Measurements from ENCODE around the gene NXPH4. TPM values are rescaled to one million over a fixed set of nuclear protein-coding genes. Genes with fewer than 3 reads are reported as not detected.

The NXPH4 gene
- total RNA-seq, 1 donor from 2014 or later, result not detected

DNA sequence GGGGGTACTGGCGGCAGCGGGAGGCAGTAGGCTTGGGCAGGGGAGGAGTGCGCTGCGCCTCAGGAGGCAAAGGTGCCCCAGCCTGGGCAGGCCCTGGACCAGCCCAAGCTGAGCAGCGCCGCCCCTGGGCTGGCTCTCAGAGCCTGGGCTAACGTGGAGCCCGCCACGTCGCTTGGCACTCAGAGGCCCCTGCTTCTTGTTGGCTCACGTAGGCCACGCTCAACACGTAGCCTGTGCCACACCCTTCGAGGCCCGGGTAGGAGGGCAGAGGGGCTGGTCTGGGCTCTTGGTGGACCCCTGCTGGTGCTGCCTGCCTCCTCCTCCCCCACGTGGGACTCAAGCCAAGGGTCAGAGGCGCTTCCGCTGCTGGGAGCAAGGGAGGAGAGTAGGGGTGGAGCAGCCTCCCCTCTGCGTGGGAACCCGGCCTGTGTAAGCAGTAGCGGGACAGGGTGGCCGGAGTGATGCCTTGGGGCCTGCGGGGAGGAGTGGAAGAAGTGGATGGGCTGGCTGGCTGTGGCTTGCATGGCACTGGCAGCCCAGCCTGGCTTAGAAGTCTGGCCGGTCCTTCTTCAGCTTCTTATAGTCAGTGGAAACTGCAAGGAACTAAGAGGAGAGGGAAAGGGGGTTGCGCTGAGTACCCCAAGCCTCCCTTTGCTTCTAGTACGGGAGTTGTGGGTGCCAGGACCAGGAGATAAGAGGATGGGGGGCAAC, 18.6 kb downstream of the NXPH4 start:
- no peak overlapping the region for H3K4me3 ChIP-seq
- TF ChIP-seq, protein P1, sequence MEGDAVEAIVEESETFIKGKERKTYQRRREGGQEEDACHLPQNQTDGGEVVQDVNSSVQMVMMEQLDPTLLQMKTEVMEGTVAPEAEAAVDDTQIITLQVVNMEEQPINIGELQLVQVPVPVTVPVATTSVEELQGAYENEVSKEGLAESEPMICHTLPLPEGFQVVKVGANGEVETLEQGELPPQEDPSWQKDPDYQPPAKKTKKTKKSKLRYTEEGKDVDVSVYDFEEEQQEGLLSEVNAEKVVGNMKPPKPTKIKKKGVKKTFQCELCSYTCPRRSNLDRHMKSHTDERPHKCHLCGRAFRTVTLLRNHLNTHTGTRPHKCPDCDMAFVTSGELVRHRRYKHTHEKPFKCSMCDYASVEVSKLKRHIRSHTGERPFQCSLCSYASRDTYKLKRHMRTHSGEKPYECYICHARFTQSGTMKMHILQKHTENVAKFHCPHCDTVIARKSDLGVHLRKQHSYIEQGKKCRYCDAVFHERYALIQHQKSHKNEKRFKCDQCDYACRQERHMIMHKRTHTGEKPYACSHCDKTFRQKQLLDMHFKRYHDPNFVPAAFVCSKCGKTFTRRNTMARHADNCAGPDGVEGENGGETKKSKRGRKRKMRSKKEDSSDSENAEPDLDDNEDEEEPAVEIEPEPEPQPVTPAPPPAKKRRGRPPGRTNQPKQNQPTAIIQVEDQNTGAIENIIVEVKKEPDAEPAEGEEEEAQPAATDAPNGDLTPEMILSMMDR (IDR thresholded peaks at IDR 0.05), result no peak
- H3K36me3 ChIP-seq, result peaks cover 35% of the 10 kb centered on the region
- peaks cover 37% of the 10 kb centered on the region for H3K27me3 ChIP-seq
- H3K27ac ChIP-seq, result no peak overlapping the region
- no peaks in the 10 kb centered on the region for H3K9me3 ChIP-seq
- no peak for DNase-seq
- no peak for ATAC-seq
- H3K4me1 ChIP-seq, result peaks cover 37% of the 10 kb centered on the region
- intact Hi-C loops (cut with DNase I), result no loop called here

DNA sequence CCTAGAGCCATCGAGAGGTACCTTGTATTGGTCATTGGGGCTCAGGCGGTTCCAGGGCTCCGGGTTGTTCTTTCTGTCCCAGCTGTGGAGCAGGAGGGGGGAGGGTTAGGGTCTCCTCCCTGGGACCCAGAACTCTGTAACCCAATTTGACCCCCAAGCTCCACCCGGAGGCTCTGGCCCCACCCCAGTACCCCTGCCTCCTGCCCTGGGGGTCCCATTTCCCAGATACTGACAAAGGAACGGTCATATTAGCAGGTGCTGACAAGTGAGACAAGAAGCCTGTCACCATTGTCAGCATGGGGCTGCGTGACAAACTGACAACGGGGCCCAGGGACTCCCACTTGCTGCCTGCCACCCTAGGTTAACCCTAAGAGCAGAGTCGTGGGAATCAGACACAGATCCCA, 19.1 kb downstream of the NXPH4 start:
- Histone ChIP-seq H3K4me3 (peak overlapping the region; percentile 19), H3K36me3 (peaks cover 35% of the 10 kb centered on the region), H3K27me3 (peaks cover 42% of the 10 kb centered on the region), H3K27ac (no peak overlapping the region), H3K4me1 (peaks cover 37% of the 10 kb centered on the region), H3K9me3 (no peaks in the 10 kb centered on the region)
- intact Hi-C loops (cut with DNase I), result no loop called here
- DNase-seq, result no peak
- TF ChIP-seq, protein P1 (IDR thresholded peaks at IDR 0.05), result no peak
- no peak for ATAC-seq

DNA sequence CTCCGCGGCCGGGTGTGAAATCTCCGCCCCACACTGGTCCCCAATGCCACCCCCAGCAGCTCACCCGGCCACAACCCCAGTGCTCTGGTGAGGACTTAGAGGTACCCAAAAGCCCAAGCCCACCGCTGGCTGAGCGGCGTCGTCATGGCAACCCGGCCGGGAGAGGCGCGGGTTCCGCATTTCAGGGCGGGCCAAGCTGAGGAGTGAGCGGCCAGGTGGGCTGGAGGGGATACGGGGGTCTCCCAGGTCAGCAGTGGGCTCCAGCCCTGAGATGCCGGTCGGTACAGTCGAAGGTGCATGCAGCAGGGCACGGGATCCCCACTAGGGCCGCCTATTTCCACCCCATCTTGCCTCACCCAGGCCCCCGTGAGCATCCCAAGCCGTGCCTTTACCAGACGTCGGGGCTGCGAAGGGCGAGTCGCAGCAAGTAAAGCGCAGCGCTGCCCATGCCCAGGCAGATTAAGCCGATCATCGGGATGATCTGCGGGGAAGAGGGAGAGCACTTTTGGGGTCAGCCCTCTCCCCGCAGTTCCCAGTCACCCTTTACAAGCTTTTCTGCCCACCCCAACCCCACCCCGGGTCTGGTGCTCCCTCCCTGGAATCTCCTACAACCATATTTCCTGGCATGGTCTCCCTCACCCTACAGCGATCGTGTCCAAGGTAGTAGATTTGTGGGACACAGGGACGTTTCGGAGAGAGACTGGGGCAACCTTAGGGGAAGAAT, 19.8 kb downstream of the NXPH4 start:
- Histone ChIP-seq H3K4me1 (peaks cover 37% of the 10 kb centered on the region), H3K4me3 (peak overlapping the region; percentile 19), H3K27me3 (peaks cover 48% of the 10 kb centered on the region), H3K27ac (peak overlapping the region; percentile 6), H3K9me3 (no peaks in the 10 kb centered on the region), H3K36me3 (peaks cover 34% of the 10 kb centered on the region)
- intact Hi-C loops (cut with DNase I), result no loop called here
- no peak for ATAC-seq
- TF ChIP-seq, protein P1 (IDR thresholded peaks at IDR 0.05), result no peak
- no peak for DNase-seq

DNA sequence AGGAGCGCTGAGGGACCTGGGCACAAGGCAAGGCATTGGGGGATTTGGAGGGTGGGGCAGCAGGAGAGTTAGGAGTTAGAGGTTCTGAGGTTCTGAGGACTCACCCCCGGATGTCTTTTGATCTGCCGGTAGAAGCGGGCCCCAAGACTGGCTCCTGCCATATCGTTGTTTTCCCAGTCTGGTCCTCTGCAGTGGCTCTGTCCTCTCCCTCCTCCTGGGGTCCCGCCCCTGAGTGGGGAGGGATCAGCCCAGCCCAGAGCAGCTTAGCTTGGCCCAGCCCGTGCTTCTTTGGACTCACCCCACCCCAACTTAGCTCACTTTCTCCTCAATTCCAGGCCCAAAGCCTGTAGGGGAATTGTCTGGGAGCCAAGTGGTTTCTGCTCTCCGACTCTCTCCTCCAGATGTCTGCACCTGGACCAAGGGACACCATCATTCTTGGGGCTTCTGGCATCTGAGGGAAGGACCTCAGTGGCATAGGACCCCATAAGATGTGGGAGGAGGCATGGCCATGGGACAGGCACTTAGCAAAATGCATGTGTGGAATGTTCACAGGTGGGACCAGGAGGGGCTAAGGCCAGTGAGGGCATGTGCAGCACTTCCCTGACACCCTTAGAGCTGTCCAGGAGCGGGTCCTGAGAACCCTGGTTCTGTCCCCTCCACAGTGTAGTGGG, 20.5 kb downstream of the NXPH4 start:
- peaks cover 27% of the 10 kb centered on the region for H3K36me3 ChIP-seq
- peak overlapping the region; percentile 6 for H3K27ac ChIP-seq
- no peaks in the 10 kb centered on the region for H3K9me3 ChIP-seq
- DNase-seq (no peak), ATAC-seq (no peak)
- TF ChIP-seq, protein P1 (IDR thresholded peaks at IDR 0.05), result no peak
- H3K4me1 ChIP-seq, result peaks cover 42% of the 10 kb centered on the region
- no peak overlapping the region for H3K4me3 ChIP-seq
- intact Hi-C loops (cut with DNase I), result no loop called here
- peaks cover 55% of the 10 kb centered on the region for H3K27me3 ChIP-seq

DNA sequence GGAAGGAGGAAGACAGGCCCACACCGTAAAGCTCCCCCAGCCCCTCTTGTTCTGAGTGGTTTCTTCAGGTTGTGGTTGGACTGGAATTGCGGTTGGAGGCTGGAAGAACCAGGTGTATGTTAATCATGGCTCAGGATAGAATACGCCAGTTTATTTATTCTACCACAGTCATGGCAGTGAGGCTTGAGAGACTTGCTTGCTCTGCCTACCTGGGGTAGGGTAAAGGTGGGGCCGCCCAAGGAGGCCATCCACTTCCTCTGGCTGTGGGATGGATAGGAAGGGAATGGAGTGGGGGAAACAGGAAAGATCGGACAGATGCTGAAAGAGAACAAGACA, 21.0 kb downstream of the NXPH4 start:
- intact Hi-C loops (cut with DNase I), result no loop called here
- Histone ChIP-seq H3K27ac (no peak overlapping the region), H3K27me3 (peaks cover 60% of the 10 kb centered on the region), H3K36me3 (peaks cover 22% of the 10 kb centered on the region), H3K4me3 (no peak overlapping the region), H3K9me3 (no peaks in the 10 kb centered on the region), H3K4me1 (peaks cover 43% of the 10 kb centered on the region)
- DNase-seq, result peak; percentile 23
- ATAC-seq, result no peak
- TF ChIP-seq, protein P1 (IDR thresholded peaks at IDR 0.05), result no peak
